ENCODE data around the gene UBL4B. TPM values are rescaled to one million over a fixed set of nuclear protein-coding genes. Genes with fewer than 3 reads are reported as not detected.

UBL4B gene
- total and polyA plus RNA-seq, 2 experiments from 2014 or later = not detected

- ATAC-seq (no peak), DNase-seq (ENCODE audit: low spot score) (no peak)
- Mint-ChIP-seq H3K36me3 (ENCODE audit: low read depth) (peaks cover 8% of the 10 kb centered on the region), H3K27ac (no peak overlapping the region), H3K4me3 (no peak overlapping the region), H3K27me3 (ENCODE audit: insufficient read depth, low read depth, poor library complexity) (peaks cover 18% of the 10 kb centered on the region), H3K4me1 (no peaks in the 10 kb centered on the region; the same call in 2 of the 3 replicates), H3K9me3 (peaks cover 29% of the 10 kb centered on the region)
- Histone ChIP-seq H3F3A (replicated peaks; ENCODE audit: low read depth) (no peaks in the 10 kb centered on the region), H3K27ac (ENCODE audit: low read depth) (no peak overlapping the region), H4K20me1 (replicated peaks; ENCODE audit: insufficient read depth) (no peaks in the 10 kb centered on the region), H3K27me3 (ENCODE audit: insufficient read depth) (no peaks in the 10 kb centered on the region), H2AFZ (no peak overlapping the region), H3K36me3 (ENCODE audit: insufficient read depth) (no peaks in the 10 kb centered on the region), H3K79me2 (replicated peaks; ENCODE audit: insufficient read depth) (no peaks in the 10 kb centered on the region), H3K4me2 (no peak overlapping the region), H3K4me3 (no peak overlapping the region), H3K4me1 (ENCODE audit: insufficient read depth) (no peaks in the 10 kb centered on the region), H3K9me2 (ENCODE audit: insufficient read depth) (0 out of 2 replicates have a peak, but pooled peaks cover 8% of the 10 kb centered on the region)
- TF ChIP-seq JUNB (IDR thresholded peaks at IDR 0.05; ENCODE audit: unreplicated experiment) (no peak), ZNF331 (CRISPR knock-in tag; IDR thresholded peaks at IDR 0.05; ENCODE audit: low read depth) (no peak), ETS1 (IDR thresholded peaks at IDR 0.05) (no peak), CTCF (conservative IDR thresholded peaks at IDR 0.05; ENCODE audit: low read depth in 2 of 2) (no peak), NANOG (IDR thresholded peaks at IDR 0.05; ENCODE audit: borderline replicate concordance) (no peak), ZNF114 (CRISPR knock-in tag; IDR thresholded peaks at IDR 0.05) (no peak), STAT1 (IDR thresholded peaks at IDR 0.05; ENCODE audit: unreplicated experiment) (no peak), CREB1 (CRISPR knock-in tag; IDR thresholded peaks at IDR 0.05; ENCODE audit: low read depth) (no peak), POLR2AphosphoS5 (IDR thresholded peaks at IDR 0.05; ENCODE audit: low read depth) (no peak)
Observed at GRCh38 chr1:110123224-110123623, 11.0 kb downstream of the UBL4B start.

GRCh38 chr1:110125810-110126209 is 13.6 kb downstream of the UBL4B start:
- H3K4me3 Mint-ChIP-seq = no peak overlapping the region
- no peak for DNase-seq (ENCODE audit: low spot score)
- Histone ChIP-seq H3K9me2 (ENCODE audit: insufficient read depth) (0 out of 2 replicates have a peak, but pooled peaks cover 8% of the 10 kb centered on the region), H2AFZ (no peak overlapping the region), H3K27ac (ENCODE audit: low read depth) (no peak overlapping the region), H4K20me1 (replicated peaks; ENCODE audit: insufficient read depth) (no peaks in the 10 kb centered on the region), H3K4me2 (no peak overlapping the region), H3K4me3 (no peak overlapping the region), H3K36me3 (ENCODE audit: insufficient read depth) (no peaks in the 10 kb centered on the region), H3K4me1 (ENCODE audit: insufficient read depth) (peaks cover 7% of the 10 kb centered on the region), H3F3A (replicated peaks; ENCODE audit: low read depth) (no peaks in the 10 kb centered on the region), H3K79me2 (replicated peaks; ENCODE audit: insufficient read depth) (no peaks in the 10 kb centered on the region), H3K27me3 (ENCODE audit: insufficient read depth) (peaks cover 21% of the 10 kb centered on the region)
- ATAC-seq = no peak
- H3K27ac Mint-ChIP-seq = no peak overlapping the region
- TF ChIP-seq ZNF331 (CRISPR knock-in tag; IDR thresholded peaks at IDR 0.05; ENCODE audit: low read depth) = no peak
- no peak for TF ChIP-seq ZNF462 (CRISPR knock-in tag; IDR thresholded peaks at IDR 0.05)
- TF ChIP-seq CTCF (conservative IDR thresholded peaks at IDR 0.05; ENCODE audit: low read depth in 2 of 2) = no peak
- no peak for TF ChIP-seq ZNF114 (CRISPR knock-in tag; IDR thresholded peaks at IDR 0.05)
- TF ChIP-seq EZH2 (IDR thresholded peaks at IDR 0.05; ENCODE audit: low read depth, unreplicated experiment) = no peak
- H3K36me3 Mint-ChIP-seq (ENCODE audit: low read depth) = no peaks in the 10 kb centered on the region; the same call in 2 of the 3 replicates
- peaks cover 3% of the 10 kb centered on the region for H3K4me1 Mint-ChIP-seq
- peaks cover 23% of the 10 kb centered on the region for H3K27me3 Mint-ChIP-seq (ENCODE audit: insufficient read depth, low read depth, poor library complexity)
- H3K9me3 Mint-ChIP-seq = peaks cover 16% of the 10 kb centered on the region
